CD4-positive, alpha-beta T cell (primary cell): ENCODE measurements around the gene PCID2. TPM values are rescaled to one million over a fixed set of nuclear protein-coding genes. Genes with fewer than 3 reads are reported as not detected.

Source experiments
- ATAC-seq: fragments of 200-7000 bp; cut with Tn5 transposase; one replicate; pipeline ENCODE4 v1.10.0; 2022; ENCODE audit warnings: mild to moderate bottlenecking; ENCODE audit not compliant: poor library complexity
- CTCF ChIA-PET: fragments of 350-600 bp; sonication (Branson Sonifier 250); formaldehyde crosslinking; loops from one replicate; lab custom pipeline; 2021; ENCODE audit warnings: antibody characterized with exemption, inconsistent platforms; lab: Charles Lee
- POLR2A ChIA-PET: fragments of 350-600 bp; sonication (Branson Sonifier 250); formaldehyde crosslinking; loops from one replicate; lab custom pipeline; 2021; ENCODE audit warnings: antibody characterized with exemption, inconsistent platforms; lab: Charles Lee
- DNase-seq, 14 experiments: peaks; one replicate each; pipeline ENCODE4 v3.0.0-alpha.2; 2013 to 2020; ENCODE audit warnings: mixed read lengths in 2 of 14
- H3K27ac ChIP-seq, 2 donors: one replicate each; pipeline versions ENCODE4 v1.5.1 to v1.7.0; 2013; ENCODE audit warnings: low read length in 2 of 2, low read depth in 1 of 2, mild to moderate bottlenecking in 1 of 2
- H3K27me3 ChIP-seq, 2 experiments: 1 replicate in 1 of 2; 2 replicates in 1 of 2; pipeline versions ENCODE4 v1.6.1 to v1.7.0; 2013; ENCODE audit warnings: low read length in 2 of 2, control low read depth in 1 of 2, mild to moderate bottlenecking in 1 of 2, moderate library complexity in 1 of 2; ENCODE audit not compliant: insufficient read depth in 2 of 2, control insufficient read depth in 1 of 2
- H3K36me3 ChIP-seq: one replicate; pipeline ENCODE4 v1.6.1; 2013; ENCODE audit warnings: low read length, control low read depth; ENCODE audit not compliant: insufficient read depth
- H3K4me1 ChIP-seq: one replicate; pipeline ENCODE4 v1.6.1; 2013; ENCODE audit warnings: low read length, control low read depth; ENCODE audit not compliant: insufficient read depth
- H3K4me3 ChIP-seq: one replicate; pipeline ENCODE4 v1.5.1; 2013; ENCODE audit warnings: mild to moderate bottlenecking, low read length, moderate library complexity
- H3K9me3 ChIP-seq, 2 experiments: 1 replicate in 1 of 2; 2 replicates in 1 of 2; pipeline versions ENCODE4 v1.6.1 to v1.7.0; 2013; ENCODE audit warnings: low read length in 2 of 2, mild to moderate bottlenecking in 2 of 2, control low read depth in 1 of 2, moderate library complexity in 1 of 2; ENCODE audit not compliant: control insufficient read depth in 1 of 2, insufficient read depth in 1 of 2
- H3K27ac Mint-ChIP-seq: one replicate; pipeline ENCODE4 v1.8.0; 2020; ENCODE audit warnings: mixed read lengths
- H3K27me3 Mint-ChIP-seq: one replicate; pipeline ENCODE4 v1.8.0; 2021; ENCODE audit warnings: mixed read lengths
- H3K36me3 Mint-ChIP-seq: one replicate; pipeline ENCODE4 v1.8.0; 2021; ENCODE audit warnings: low read depth, mixed read lengths
- H3K4me1 Mint-ChIP-seq: one replicate; pipeline ENCODE4 v1.8.0; 2021; ENCODE audit warnings: low read depth, mixed read lengths
- H3K4me3 Mint-ChIP-seq: one replicate; pipeline ENCODE4 v1.8.0; 2020; ENCODE audit warnings: mild to moderate bottlenecking, mixed read lengths
- H3K9me3 Mint-ChIP-seq: one replicate; pipeline ENCODE4 v1.8.0; 2020; ENCODE audit warnings: mixed read lengths
- CTCF ChIP-seq: fragments of 200-600 bp; IDR thresholded peaks from one replicate; pipeline ENCODE4 v1.8.0; 2022; ENCODE audit warnings: antibody characterized with exemption, mild to moderate bottlenecking
- intact Hi-C, 2 experiments: fragments of 100-400 bp; cut with DNase I in 1 of 2; cut with micrococcal nuclease in 1 of 2; formaldehyde crosslinking; loops; one replicate each; pipeline versions ENCODE4 v1.15.1 to v1.9.0; 2023 to 2025; cut with DNase I, micrococcal nuclease
- total RNA-seq, 174 experiments: library from RNA in 2 of 174; stranded (reverse) in 2 of 174; gene quantifications; one replicate each; pipeline ENCODE4 v1.2.3 and lab custom pipeline; 2021 to 2026

Gene PCID2
- total RNA-seq, 2 experiments from 2014 or later = 33.6 to 33.7 TPM

DNA sequence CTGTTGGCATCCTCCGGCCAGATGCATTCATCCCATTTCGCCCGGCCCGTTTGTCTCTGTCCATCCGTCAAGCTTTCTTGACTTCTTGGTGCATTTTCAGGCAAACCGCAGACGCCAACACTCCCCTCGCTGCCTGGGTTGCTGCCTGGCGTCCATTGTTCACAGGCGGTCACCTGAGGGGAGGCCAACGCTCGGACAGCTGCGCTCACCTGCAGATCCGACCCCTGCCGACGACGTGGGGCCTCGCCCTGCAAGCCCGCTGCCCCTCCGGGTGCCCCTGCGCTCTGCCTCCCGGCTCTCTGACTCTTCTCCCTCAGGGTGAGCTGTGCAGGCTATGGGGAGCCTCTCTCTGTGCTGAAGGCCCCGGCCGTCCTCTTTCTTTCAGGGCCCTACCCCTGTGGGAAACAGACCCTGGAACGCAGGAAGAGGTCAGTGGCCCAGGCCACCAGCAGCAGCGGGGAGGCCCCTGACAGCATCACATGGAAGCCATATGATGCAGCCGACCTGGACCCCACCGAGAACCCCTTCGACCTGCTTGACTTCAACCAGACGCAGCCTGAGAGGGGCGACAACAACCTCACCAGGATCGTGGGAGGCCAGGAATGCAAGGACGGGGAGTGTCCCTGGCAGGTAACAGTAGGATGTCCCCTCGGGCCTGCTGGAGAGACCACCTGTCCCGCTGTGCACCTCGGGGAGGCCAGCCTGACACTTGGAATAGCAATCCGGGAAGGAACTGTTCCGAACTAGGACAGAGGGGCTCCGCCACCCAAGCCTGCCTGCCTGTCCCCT is 64.8 kb downstream of the PCID2 start:
- ATAC-seq (no peak), DNase-seq (no peak)
- TF ChIP-seq CTCF = no peak
- no peak overlapping the region for H3K4me3 Mint-ChIP-seq
- ChIA-PET CTCF (no interaction called here), POLR2A (no interaction called here)
- intact Hi-C loops = no loop called here
- no peaks in the 10 kb centered on the region for H3K36me3 ChIP-seq
- H3K27ac Mint-ChIP-seq = no peak overlapping the region
- no peak overlapping the region for H3K27ac ChIP-seq
- H3K4me1 ChIP-seq = no peaks in the 10 kb centered on the region
- no peak overlapping the region for H3K4me3 ChIP-seq
- H3K9me3 ChIP-seq = peaks cover 0 to 7% of the 10 kb centered on the region in 2 experiments
- H3K27me3 ChIP-seq = peaks cover 0 to 3% of the 10 kb centered on the region in 2 experiments
- H3K36me3 Mint-ChIP-seq = no peaks in the 10 kb centered on the region
- no peaks in the 10 kb centered on the region for H3K9me3 Mint-ChIP-seq
- H3K4me1 Mint-ChIP-seq = no peaks in the 10 kb centered on the region
- no peaks in the 10 kb centered on the region for H3K27me3 Mint-ChIP-seq

GRCh38 chr13:113142876-113143275 is 65.6 kb downstream of the PCID2 start:
- peaks cover 0 to 7% of the 10 kb centered on the region in 2 experiments for H3K9me3 ChIP-seq
- no peak overlapping the region for H3K27ac ChIP-seq
- no peaks in the 10 kb centered on the region for H3K4me1 ChIP-seq
- no peaks in the 10 kb centered on the region for H3K36me3 Mint-ChIP-seq
- intact Hi-C loops = no loop called here
- CTCF ChIA-PET = no interaction called here
- peaks cover 0 to 3% of the 10 kb centered on the region in 2 experiments for H3K27me3 ChIP-seq
- no peak for ATAC-seq
- TF ChIP-seq CTCF = no peak
- no peaks in the 10 kb centered on the region for H3K27me3 Mint-ChIP-seq
- no peak for DNase-seq
- H3K4me1 Mint-ChIP-seq = no peaks in the 10 kb centered on the region
- no peak overlapping the region for H3K27ac Mint-ChIP-seq
- POLR2A ChIA-PET = no interaction called here
- no peaks in the 10 kb centered on the region for H3K36me3 ChIP-seq
- no peak overlapping the region for H3K4me3 Mint-ChIP-seq
- H3K4me3 ChIP-seq = no peak overlapping the region
- H3K9me3 Mint-ChIP-seq = no peaks in the 10 kb centered on the region

GRCh38 chr13:113141601-113141970 is 66.9 kb downstream of the PCID2 start:
- no peak overlapping the region for H3K4me3 Mint-ChIP-seq
- Histone ChIP-seq H3K36me3 (no peaks in the 10 kb centered on the region), H3K4me3 (no peak overlapping the region), H3K4me1 (no peaks in the 10 kb centered on the region), H3K9me3 (peaks cover 0 to 7% of the 10 kb centered on the region in 2 experiments), H3K27ac (no peak overlapping the region), H3K27me3 (peaks cover 0 to 3% of the 10 kb centered on the region in 2 experiments)
- DNase-seq = no peak
- H3K4me1 Mint-ChIP-seq = no peaks in the 10 kb centered on the region
- POLR2A ChIA-PET = no interaction called here
- H3K9me3 Mint-ChIP-seq = no peaks in the 10 kb centered on the region
- no peaks in the 10 kb centered on the region for H3K27me3 Mint-ChIP-seq
- no peak for ATAC-seq
- intact Hi-C loops = no loop called here
- TF ChIP-seq CTCF = no peak
- H3K27ac Mint-ChIP-seq = no peak overlapping the region
- CTCF ChIA-PET = no interaction called here
- H3K36me3 Mint-ChIP-seq = no peaks in the 10 kb centered on the region
